ENCODE data around the gene EIF4A2. TPM values are rescaled to one million over a fixed set of nuclear protein-coding genes. Genes with fewer than 3 reads are reported as not detected.

Gene EIF4A2
- total RNA-seq, 1 donor from 2014 or later: 614 TPM

GRCh38 chr3:186751480-186751879 is 31.9 kb upstream of the EIF4A2 start:
- Histone ChIP-seq H3K27me3 (ENCODE audit: control insufficient read depth, insufficient read depth, low read length) (no peaks in the 10 kb centered on the region), H3K4me3 (ENCODE audit: low read depth, low read length) (no peak overlapping the region), H3K36me3 (ENCODE audit: control insufficient read depth, insufficient read depth, low read length) (no peaks in the 10 kb centered on the region)
- no peak for DNase-seq (ENCODE audit: low read depth)
- FAIRE-seq: no peak
- TF ChIP-seq CTCF (IDR thresholded peaks at IDR 0.05; ENCODE audit: insufficient read depth, low read length, severe bottlenecking): no peak

- no peak for TF ChIP-seq CTCF (IDR thresholded peaks at IDR 0.05; ENCODE audit: insufficient read depth, low read length, severe bottlenecking)
- H3K4me3 ChIP-seq (ENCODE audit: low read depth, low read length): no peak overlapping the region
- DNase-seq (ENCODE audit: low read depth) (peak; percentile 96), FAIRE-seq (no peak)
- H3K36me3 ChIP-seq (ENCODE audit: control insufficient read depth, insufficient read depth, low read length): no peaks in the 10 kb centered on the region
- H3K27me3 ChIP-seq (ENCODE audit: control insufficient read depth, insufficient read depth, low read length): no peaks in the 10 kb centered on the region
Measured at GRCh38 chr3:186754006-186754405, 29.4 kb upstream of the EIF4A2 start.

GRCh38 chr3:186754871-186755270 is 28.5 kb upstream of the EIF4A2 start:
- no peak for FAIRE-seq
- Histone ChIP-seq H3K36me3 (ENCODE audit: control insufficient read depth, insufficient read depth, low read length) (no peaks in the 10 kb centered on the region), H3K27me3 (ENCODE audit: control insufficient read depth, insufficient read depth, low read length) (no peaks in the 10 kb centered on the region), H3K4me3 (ENCODE audit: low read depth, low read length) (no peak overlapping the region)
- no peak for TF ChIP-seq CTCF (IDR thresholded peaks at IDR 0.05; ENCODE audit: insufficient read depth, low read length, severe bottlenecking)
- DNase-seq (ENCODE audit: low read depth): no peak

DNA sequence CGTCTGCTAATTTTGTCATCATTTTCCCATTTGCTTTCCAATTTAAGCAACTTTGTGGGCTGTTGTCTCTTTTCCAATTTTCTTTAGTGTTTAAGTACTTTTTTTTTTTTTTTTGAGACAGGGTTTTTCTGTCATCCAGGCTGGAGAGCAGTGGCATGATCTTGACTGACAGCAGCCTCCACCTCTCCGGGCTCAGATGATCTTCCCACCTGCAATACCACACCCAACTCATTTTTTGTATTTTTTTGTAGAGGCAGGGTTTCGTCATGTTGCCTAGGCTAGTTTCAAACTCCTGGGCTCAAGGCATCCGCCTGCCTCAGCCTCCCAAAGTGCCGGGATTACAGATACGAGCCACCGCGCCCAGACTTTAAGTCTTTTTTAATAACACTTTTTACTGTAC is 26.2 kb upstream of the EIF4A2 start:
- FAIRE-seq (no peak), DNase-seq (ENCODE audit: low read depth) (no peak)
- TF ChIP-seq CTCF (IDR thresholded peaks at IDR 0.05; ENCODE audit: insufficient read depth, low read length, severe bottlenecking): no peak
- no peaks in the 10 kb centered on the region for H3K36me3 ChIP-seq (ENCODE audit: control insufficient read depth, insufficient read depth, low read length)
- no peaks in the 10 kb centered on the region for H3K27me3 ChIP-seq (ENCODE audit: control insufficient read depth, insufficient read depth, low read length)
- H3K4me3 ChIP-seq (ENCODE audit: low read depth, low read length): no peak overlapping the region

DNA sequence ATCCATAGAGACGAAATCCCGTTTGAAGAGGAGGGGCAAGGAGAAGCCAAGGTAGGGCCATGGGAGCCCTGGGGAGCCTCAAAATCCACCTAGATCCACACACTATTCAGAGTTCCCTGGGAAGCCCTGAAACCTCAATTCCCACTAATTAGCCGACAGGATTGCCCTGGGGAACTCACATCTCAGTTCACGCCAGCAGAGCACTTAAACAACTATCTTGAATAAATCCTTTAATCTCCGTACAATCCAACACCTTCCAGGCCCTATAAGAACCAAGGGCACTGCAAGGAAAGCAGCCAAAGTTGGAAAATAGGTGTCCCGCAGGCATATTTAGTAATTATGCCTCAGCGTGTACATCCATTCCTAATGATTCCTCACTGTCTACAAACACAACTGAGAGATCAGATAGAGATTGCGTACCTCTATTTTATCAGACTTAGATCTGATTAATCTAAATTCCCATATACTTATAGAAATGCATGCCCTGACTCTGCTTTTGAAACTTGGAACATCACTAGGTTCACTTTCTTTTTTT is 25.6 kb upstream of the EIF4A2 start:
- H3K27me3 ChIP-seq (ENCODE audit: control insufficient read depth, insufficient read depth, low read length): no peaks in the 10 kb centered on the region
- H3K4me3 ChIP-seq (ENCODE audit: low read depth, low read length): no peak overlapping the region
- TF ChIP-seq CTCF (IDR thresholded peaks at IDR 0.05; ENCODE audit: insufficient read depth, low read length, severe bottlenecking): no peak
- FAIRE-seq: no peak
- H3K36me3 ChIP-seq (ENCODE audit: control insufficient read depth, insufficient read depth, low read length): no peaks in the 10 kb centered on the region
- DNase-seq (ENCODE audit: low read depth): no peak

DNA sequence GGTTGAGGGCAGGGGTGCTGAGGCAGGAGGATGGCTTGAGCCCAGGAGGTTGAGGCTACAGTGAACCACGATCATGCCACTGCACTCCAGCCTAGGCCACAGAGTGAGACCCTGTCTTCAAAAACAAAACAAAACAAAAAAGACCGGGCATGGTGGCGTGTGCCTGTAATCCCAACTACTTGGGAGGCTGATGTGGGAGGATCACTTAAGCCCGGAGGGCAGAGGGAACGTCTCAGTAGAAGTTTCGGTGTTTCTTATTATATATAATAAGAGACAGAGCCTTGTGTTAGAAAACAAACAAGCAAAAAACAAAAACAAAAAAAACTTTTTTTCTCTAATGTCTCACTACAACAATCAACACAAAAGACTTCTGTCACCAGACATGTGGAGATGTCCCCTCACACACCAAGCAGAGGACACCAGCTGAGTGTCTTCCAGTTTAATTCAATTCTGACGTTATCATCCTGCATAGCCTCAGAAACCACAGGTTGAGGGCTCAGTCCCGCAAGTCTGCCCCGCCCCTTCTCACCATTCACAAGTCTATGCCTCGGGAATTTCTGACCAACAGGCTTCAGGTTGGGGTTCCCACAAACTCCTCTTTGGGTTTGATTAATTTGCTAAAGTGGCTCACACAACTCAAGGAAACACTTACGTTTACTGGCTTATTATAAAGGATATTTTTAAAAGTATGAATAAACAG is 24.0 kb upstream of the EIF4A2 start:
- no peaks in the 10 kb centered on the region for H3K36me3 ChIP-seq (ENCODE audit: control insufficient read depth, insufficient read depth, low read length)
- DNase-seq (ENCODE audit: low read depth): no peak
- no peak for TF ChIP-seq CTCF (IDR thresholded peaks at IDR 0.05; ENCODE audit: insufficient read depth, low read length, severe bottlenecking)
- no peaks in the 10 kb centered on the region for H3K27me3 ChIP-seq (ENCODE audit: control insufficient read depth, insufficient read depth, low read length)
- FAIRE-seq: no peak
- H3K4me3 ChIP-seq (ENCODE audit: low read depth, low read length): no peak overlapping the region
